NCI-H82 treated with DMSO at 0.1 percent for 48 hours (cell line): Measurements from ENCODE around the gene ZBTB46.
"Not testable (repeated sequence)": the region's sequence is repeated elsewhere in the genome, so short reads cannot be mapped to it uniquely, and the experiment has no call there.

Source experiments
- DNase-seq: peaks from one replicate; lab custom pipeline; 2025; ENCODE audit not compliant: unreplicated experiment; lab: John Stamatoyannopoulos, UW

ZBTB46 gene

DNA sequence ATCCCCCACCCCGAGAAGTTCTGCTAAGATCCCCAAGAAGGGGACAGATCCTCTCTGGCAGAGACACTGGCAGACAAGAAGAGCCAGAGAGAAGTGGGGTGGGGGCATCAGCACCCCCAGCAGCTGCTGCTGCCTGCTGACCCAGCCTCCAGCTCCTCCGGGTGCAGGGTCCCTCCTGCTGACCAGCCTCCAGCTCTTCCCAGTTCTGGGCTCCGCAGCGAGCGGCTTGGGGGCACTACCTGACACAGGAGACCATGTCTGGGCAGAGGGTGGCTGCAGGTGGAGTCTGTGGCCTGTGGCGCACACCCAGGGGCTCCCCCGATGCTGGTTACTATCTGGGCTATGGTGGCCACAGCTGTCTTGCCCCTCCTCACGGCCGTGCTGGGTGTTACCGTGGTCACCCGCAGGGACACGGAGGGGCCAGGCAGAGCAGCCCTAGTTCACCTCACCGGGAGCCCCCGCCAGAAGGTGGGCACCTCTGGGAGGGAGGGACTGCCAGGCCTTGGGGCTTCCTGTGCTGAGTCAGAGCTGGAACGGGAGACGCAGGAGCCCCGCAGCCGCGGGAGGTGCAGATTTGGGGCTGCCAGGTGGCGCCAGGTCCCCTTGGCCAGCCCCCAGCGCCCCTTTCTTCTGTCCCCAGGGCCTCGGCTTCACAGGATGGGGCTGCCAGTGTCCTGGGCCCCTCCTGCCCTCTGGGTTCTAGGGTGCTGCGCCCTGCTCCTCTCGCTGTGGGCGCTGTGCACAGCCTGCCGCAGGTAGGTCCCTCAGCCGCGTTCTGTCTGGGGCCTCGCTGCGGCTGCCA, 94.0 kb downstream of the ZBTB46 start:
- DNase-seq = no peak

- no peak for DNase-seq
Measured at GRCh38 chr20:63735859-63736718, 95.0 kb downstream of the ZBTB46 start, which contains the start of gene LIME1. TSS of gene LIME1 (plus strand) at chr20:63736664. CDS start at chr20:63737550, 886 bp downstream.

DNA sequence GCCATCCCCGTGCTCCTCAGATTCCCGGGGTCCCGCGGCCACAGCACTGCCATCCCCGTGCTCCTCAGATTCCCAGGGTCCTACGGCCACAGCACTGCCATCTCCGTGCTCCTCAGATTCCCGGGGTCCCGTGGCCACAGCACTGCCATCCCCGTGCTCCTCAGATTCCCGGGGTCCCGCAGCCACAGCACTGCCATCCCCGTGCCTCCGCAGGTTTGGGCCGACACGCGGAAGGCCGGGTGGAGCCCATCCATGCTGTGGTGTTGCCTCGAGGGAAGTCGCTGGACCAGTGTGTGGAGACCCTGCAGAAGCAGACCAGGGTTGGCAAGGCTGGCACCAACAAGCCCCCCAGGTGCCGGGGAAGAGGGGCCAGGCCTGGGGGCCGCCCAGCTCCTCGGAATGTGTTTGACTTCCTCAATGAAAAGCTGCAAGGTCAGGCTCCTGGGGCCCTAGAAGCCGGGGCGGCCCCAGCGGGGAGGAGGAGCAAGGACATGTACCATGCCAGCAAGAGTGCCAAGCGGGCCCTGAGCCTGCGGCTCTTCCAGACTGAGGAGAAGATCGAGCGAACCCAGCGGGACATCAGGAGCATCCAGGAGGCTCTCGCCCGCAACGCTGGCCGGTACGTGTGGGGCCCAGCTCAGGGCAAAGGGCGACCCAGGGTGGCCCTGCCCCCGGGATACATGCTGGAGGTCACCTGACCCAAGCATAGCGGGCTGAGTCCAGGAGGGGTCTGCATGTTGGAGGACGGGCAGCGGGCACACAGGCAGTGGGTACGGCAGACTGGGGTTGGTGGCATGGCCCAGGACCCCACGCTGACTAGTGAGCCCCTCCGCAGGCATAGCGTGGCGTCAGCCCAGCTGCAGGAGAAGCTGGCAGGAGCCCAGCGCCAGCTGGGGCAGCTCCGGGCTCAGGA, 95.9 kb downstream of the ZBTB46 start:
- no peak for DNase-seq

DNA sequence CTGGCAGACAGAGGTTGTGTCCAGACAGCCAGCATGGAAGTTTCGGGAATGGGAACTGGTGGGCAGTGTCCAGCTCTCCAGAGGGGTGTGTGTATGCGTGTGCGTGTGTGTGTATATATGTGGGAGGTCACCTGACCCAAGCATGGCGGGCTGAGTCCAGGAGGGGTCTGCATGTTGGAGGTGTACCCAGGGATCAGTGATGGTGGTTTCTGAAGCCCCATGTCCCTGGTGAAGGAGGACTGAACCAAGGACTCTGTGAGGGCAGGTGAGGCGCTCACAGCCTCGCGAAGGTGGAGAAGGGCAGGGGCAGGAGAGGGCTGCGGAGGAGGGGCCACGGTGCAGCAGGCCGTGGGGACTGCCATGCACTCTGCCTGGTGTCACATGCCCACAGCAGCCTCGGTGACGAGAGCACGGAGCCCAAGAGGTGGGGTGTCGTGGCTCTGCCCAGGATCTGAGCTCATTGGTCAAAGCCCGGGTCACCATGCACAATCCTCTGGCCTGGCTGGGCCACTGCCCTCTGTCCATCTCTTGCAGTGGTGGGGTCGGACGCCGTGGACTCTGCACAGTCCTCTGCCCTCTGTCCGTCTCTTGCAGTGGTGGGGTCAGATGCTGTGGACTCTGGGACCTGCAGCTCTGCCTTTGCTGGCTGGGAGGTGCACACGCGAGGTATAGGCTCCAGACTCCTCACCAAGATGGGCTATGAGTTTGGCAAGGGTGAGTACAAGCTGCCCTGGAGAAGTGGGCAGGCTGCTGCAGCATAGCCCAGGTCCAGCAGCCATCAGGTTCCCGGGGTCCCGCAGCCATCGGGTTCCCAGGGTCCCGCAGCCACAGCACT, 96.7 kb downstream of the ZBTB46 start:
- DNase-seq = no peak

DNA sequence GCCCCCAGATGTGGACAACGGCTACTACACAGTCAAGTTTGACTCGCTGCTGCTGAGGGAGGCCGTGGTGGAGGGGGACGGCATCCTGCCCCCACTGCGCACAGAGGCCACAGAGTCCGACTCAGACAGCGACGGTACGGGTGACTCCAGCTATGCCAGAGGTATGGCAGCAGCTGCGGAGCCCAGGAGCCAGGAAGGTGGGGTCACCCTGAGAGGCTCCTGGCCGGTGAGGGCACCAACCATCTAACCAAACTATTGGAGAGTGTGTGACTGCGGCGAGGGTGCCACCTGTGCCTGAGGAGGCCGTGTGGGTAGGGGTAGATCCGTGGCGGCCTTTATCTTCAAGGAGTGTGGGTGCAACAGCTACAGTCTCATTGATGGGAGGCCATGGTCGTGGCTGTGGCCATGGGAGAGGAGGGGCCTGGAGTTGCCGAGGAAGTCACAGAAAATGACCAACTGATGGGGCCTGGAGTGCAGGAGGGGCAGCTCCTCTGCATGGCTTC, 97.4 kb downstream of the ZBTB46 start:
- no peak for DNase-seq

- no peak for DNase-seq
Measured at GRCh38 chr20:63733117-63733516, 97.9 kb downstream of the ZBTB46 start.

DNA sequence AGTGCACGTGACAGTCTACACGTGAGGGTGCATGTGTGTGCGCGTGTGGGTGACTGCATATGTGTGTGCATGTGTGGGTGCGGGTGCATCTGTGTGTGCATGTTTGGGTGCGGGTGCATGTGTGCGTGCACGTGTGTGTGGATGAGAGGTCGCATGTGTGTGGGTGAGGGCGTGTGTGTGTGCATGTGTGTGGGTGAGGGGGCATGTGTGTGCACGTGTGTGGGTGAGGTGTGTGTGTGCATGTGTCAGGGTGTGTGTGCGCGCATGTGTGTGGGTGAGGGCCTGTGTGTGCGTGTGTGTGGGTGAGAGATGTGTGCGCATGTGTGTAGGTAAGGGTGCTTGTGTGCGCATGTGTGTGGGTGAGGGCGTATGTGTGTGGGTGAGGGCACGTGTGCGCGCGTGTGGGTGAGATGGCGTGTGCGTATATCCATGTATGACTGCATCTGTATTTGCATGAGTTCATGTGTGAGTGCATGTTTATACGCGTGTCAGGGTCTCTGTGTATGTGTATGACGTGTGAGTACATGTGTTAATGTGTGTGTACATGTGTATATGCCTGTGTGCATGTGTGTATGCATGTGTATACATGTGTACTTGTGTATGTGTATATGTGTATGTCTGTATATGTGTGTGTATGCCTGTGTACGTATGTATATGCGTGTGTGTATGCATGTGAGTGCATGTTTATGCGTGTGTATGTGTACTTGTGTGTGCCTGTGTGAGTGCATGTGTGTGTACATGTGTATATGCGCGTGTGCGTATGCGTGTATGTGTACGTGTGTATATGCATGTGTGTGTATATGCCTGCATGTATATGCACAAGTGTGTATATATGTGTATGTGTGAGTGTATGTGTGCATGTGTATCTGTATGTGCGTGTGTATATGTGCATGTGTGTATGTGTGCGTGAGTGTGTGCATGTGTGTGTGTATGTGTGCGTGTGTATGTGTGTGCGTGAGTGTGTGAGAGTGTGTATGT, 98.7 kb downstream of the ZBTB46 start:
- DNase-seq = no peak

DNA sequence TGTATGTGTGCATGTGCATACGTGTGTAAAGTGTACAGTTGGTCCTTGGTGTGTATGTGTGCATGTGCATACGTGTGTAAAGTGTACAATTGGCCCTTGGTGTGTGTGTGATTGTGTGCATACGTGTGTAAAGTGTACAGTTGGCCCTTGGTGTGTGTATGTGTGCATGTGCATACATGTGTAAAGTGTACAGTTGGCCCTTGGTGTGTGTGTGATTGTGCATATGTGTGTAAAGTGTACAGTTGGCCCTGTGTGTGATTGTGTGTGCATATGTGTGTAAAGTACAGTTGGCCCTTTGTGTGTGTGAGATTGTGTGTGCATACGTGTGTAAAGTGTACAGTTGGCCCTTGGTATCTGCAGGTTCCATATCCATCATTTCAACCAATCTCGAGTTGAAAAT, 99.7 kb downstream of the ZBTB46 start:
- DNase-seq = no peak

- DNase-seq = not testable (repeated sequence)
Measured at GRCh38 chr20:63730189-63730733, 100.8 kb downstream of the ZBTB46 start.

DNA sequence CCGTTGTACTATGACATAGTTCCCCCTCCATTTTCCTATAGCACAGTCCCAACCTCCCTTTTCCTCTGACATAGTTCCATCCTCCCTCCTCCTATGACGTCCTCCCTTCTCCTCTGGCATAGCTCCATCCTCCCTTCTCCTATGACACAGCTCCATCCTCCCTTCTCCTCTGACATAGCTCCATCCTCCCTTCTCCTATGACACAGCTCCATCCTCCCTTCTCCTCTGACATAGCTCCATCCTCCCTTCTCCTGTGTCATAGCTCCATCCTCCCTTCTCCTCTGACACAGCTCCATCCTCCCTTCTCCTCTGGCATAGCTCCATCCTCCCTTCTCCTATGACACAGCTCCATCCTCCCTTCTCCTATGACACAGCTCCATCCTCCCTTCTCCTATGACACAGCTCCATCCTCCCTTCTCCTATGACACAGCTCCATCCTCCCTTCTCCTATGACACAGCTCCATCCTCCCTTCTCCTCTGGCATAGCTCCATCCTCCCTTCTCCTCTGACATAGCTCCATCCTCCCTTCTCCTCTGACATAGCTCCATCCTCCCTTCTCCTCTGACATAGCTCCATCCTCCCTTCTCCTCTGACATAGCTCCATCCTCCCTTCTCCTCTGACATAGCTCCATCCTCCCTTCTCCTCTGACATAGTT, 108.0 kb downstream of the ZBTB46 start:
- DNase-seq = not testable (repeated sequence)

GRCh38 chr20:63718996-63719395, 112.1 kb downstream of the ZBTB46 start:
- DNase-seq = no peak

GRCh38 chr20:63714858-63715257, 116.2 kb downstream of the ZBTB46 start:
- DNase-seq = no peak

DNA sequence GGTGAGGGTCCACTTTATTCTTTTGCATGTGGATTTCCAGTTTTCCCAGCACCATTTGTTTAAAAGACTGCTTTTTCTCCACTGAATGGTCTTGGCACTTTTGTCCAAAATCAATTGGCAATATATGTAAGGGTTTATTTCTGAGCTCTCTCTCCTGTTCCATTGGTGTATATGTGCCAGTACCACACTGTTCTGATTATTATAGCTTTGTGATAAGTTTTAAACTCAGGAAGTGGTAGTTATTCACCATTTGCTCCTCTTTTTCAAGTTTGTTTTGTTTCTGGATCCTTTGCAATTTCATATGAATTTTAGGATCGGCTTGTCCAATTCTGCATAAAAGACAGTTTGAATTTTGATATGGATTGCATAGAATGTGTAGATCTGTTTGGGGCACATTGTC, 118.9 kb downstream of the ZBTB46 start:
- no peak for DNase-seq

- DNase-seq = no peak
Measured at GRCh38 chr20:63711085-63711645, 119.9 kb downstream of the ZBTB46 start.

DNA sequence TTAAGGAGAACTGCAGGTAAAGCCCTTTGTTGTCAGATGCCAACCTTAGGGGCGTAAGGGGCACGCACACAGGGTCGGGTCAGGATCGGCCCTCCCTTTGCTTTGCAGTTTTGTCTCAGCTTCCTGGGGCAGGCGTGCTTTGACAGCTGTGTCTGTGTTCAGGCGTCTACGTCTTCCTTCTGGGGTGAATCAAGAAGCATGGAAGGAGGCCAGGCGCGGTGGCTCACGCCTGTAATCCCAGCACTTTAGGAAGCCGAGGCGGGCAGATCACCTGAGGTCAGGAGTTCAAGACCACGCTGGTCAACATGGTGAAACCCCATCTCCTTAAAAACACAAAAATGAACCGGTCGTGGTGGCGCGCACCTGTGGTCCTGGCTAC, 121.9 kb downstream of the ZBTB46 start:
- no peak for DNase-seq

DNA sequence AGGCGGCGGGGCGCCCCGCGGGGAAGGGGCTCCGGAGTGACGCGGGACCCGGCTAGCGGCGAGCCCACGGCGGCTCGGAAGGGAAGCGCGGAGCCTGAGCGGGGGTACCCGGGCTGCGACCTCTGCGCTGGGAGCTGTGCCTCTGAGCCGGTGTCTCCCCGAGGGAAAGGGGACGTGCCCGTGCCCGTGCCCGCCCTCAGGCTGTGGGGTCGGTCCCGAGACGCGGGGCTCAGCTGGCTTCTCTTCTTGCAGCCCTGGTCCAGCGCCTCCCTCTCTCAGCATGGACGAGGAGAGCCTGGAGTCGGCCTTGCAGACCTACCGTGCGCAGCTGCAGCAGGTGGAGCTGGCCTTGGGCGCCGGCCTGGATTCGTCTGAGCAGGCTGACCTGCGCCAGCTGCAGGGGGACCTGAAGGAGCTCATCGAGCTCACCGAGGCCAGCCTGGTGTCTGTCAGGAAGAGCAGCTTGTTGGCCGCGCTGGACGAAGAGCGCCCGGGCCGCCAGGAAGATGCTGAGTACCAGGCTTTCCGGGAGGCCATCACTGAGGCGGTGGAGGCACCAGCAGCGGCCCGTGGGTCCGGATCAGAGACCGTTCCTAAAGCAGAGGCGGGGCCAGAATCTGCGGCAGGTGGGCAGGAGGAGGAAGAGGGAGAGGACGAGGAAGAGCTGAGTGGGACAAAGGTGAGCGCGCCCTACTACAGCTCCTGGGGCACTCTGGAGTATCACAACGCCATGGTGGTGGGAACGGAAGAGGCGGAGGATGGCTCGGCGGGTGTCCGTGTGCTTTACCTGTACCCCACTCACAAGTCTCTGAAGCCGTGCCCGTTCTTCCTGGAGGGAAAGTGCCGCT, 122.5 kb downstream of the ZBTB46 start:
- no peak for DNase-seq
